Measurements from ENCODE around the gene NUDCD2. TPM values are rescaled to one million over a fixed set of nuclear protein-coding genes. Genes with fewer than 3 reads are reported as not detected.

NUDCD2 gene
- total and polyA plus RNA-seq, 11 donors: 1.6 to 17.1 (median 12.8) TPM

DNA sequence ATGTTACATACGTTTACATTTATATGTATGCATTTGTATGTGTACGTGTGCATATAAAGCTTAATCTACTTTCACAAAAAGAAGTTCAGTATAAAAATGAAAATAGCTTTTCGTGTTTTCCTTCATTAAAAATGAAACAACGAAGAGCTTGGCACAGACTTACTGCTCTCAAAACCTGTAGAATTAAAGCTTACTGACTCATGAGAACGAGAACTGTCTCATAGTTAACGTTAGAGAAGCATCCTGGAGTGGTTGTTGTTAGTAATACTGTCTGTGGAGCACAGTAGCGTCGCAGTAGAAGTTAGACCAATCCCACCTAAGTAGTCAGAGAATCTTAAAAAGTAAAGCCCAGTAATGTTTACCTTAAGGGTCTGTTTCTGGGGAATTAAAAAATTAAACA lies 46.8 kb upstream of the NUDCD2 start:
- peak overlapping the region in 11 of 12 donors; percentile 89 to 99 (median 96) for H3K27ac ChIP-seq
- intact Hi-C loops (cut with DNase I): loop anchor here in 1 of 10 donors (5.0 kb wide), 1 partner anchor 44 kb away; the partner anchor contains the start of genes HMMR and NUDCD2
- peaks cover 11 to 70% (median 48%) of the 10 kb centered on the region in 12 donors for H3K4me1 ChIP-seq
- H3K27me3 ChIP-seq: no peaks in the 10 kb centered on the region
- H3K9me3 ChIP-seq: no peaks in the 10 kb centered on the region
- no peak for DNase-seq
- peaks cover 0 to under 1% (median 0%) of the 10 kb centered on the region in 9 donors for H3K36me3 ChIP-seq
- ATAC-seq: no peak
- H3K4me3 ChIP-seq: peak overlapping the region; percentile 18 to 90 (median 77)
- TF ChIP-seq, protein P1, sequence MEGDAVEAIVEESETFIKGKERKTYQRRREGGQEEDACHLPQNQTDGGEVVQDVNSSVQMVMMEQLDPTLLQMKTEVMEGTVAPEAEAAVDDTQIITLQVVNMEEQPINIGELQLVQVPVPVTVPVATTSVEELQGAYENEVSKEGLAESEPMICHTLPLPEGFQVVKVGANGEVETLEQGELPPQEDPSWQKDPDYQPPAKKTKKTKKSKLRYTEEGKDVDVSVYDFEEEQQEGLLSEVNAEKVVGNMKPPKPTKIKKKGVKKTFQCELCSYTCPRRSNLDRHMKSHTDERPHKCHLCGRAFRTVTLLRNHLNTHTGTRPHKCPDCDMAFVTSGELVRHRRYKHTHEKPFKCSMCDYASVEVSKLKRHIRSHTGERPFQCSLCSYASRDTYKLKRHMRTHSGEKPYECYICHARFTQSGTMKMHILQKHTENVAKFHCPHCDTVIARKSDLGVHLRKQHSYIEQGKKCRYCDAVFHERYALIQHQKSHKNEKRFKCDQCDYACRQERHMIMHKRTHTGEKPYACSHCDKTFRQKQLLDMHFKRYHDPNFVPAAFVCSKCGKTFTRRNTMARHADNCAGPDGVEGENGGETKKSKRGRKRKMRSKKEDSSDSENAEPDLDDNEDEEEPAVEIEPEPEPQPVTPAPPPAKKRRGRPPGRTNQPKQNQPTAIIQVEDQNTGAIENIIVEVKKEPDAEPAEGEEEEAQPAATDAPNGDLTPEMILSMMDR (IDR thresholded peaks at IDR 0.05): no peak
- TF ChIP-seq POLR2A (IDR thresholded peaks at IDR 0.05): no peak
- WGBS, 4 donors: 2 to 4% (median 3%) methylated on average over 8 of the region's 8 CpGs

DNA sequence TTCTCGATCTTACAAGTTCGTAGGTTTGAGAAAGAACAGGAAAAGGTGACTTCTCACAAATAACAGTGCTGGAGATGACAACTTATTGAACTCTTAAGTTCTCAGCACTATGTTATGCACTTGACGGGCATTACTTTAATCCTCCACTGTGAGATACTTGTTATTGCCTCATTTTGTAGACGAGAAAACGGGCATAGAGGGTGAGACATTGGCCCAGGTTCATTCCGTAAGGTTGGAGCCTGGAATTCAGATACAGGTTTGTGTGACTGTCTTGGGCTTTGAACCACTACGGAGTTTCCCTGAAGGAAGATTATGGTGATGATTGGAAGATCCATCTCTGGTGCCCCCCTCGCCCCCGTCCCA lies 46.2 kb upstream of the NUDCD2 start:
- intact Hi-C loops (cut with DNase I): loop anchor here in 1 of 10 donors (5.0 kb wide), 1 partner anchor 44 kb away; the partner anchor contains the start of genes HMMR and NUDCD2
- 1% methylated on average over 9 of the region's 9 CpGs for WGBS, 4 donors
- peak overlapping the region; percentile 89 to 99 (median 96) for H3K27ac ChIP-seq

DNA sequence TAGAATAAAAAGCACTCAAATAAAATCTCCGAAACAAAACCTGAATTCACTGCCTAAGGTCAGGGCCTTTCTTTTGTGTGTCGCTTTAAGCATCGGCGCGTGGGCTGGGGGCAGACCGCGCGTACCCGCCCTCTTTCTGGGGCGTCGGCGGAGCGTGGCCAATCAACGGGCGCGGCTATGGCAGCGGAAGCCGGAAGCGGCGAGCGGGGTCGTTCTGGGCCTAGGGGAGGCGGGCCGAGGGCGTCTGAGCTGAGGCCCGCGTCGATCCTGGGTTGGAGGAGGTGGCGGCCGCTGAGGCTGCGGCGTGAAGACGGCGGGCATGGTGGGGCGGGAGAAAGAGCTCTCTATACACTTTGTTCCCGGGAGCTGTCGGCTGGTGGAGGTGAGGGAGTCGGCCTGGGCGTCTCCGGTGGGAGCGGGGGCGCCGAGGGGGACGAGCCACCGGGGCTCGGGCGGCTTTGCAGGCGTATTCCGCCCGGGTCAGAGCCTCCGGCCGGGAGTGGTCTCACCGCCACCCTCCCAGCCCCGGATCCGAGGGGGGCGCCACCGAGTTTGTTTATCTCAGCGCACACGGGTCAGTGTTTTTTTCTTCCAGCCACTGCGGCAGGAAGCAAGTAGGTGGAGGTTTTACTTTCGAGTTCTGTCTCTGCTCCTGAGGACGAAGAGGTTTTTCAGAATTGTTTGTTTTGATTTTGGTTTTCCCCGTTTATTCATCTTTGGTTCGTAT lies 45.6 kb upstream of the NUDCD2 start, which contains the start of gene MAT2B:
Gene MAT2B, plus strand, starts transcription at position 252 of the 727 bp plus-strand sequence. Its CDS starts 68 bp downstream, at position 320.
- Histone ChIP-seq H3K4me1 (peaks cover 11 to 61% (median 45%) of the 10 kb centered on the region in 12 donors), H3K36me3 (no peaks in the 10 kb centered on the region), H3K27ac (peak within 1 kb of the TSS; percentile 89 to 99 (median 96)), H3K4me3 (peak within 1 kb of the TSS; percentile 18 to 90 (median 77)), H3K9me3 (no peaks in the 10 kb centered on the region), H3K27me3 (no peaks in the 10 kb centered on the region)
- TF ChIP-seq POLR2A (IDR thresholded peaks at IDR 0.05): peak; percentile 14 to 90
- TF ChIP-seq, protein P1 (IDR thresholded peaks at IDR 0.05): peak; percentile 33 to 75 (median 55)
- WGBS, 4 donors: 0% methylated on average over 60 to 64 of the region's 64 CpGs
- ATAC-seq (peak; percentile 97 to 98 (median 98)), DNase-seq (peak; percentile 97 to 98 (median 97))
- intact Hi-C loops (cut with DNase I): loop anchor here in 4 of 10 donors (1.0 to 5.0 kb wide), 4 partner anchors 43 to 68 kb away; partner anchors contain the start of genes HMMR (in 3 of the 4), NUDCD2 (in 3 of the 4) and CCNG1 (in 1 of the 4)

More for the DNA sequence above, 46.2 kb upstream of the NUDCD2 start:
- H3K4me1 ChIP-seq: peaks cover 11 to 64% (median 47%) of the 10 kb centered on the region in 12 donors
- H3K4me3 ChIP-seq: peak overlapping the region; percentile 18 to 90 (median 77)
- H3K9me3 ChIP-seq: no peaks in the 10 kb centered on the region
- DNase-seq: no peak
- H3K36me3 ChIP-seq: no peaks in the 10 kb centered on the region
- H3K27me3 ChIP-seq: no peaks in the 10 kb centered on the region
- no peak for TF ChIP-seq POLR2A (IDR thresholded peaks at IDR 0.05)
- TF ChIP-seq, protein P1 (IDR thresholded peaks at IDR 0.05): no peak
- ATAC-seq: no peak

DNA sequence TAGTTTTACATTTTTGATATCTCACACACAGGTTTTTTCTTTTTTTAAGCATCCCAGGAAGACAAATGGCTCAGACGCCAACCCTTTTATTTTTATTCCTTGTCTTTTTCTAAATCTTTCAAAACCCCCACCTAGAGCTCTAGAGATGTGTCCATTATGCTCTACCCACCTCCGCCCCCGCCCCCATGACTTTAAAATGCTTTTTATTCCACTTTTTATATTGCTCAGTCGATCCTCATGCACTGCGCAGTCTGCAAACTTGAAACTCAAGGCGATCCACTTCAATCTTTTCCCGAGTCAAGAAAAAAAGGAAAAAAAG lies 45.1 kb upstream of the NUDCD2 start:
- Histone ChIP-seq H3K9me3 (no peaks in the 10 kb centered on the region), H3K36me3 (no peaks in the 10 kb centered on the region), H3K27ac (peak overlapping the region; percentile 89 to 99 (median 96)), H3K4me1 (peaks cover 9 to 55% (median 40%) of the 10 kb centered on the region in 12 donors), H3K4me3 (peak overlapping the region; percentile 4 to 90 (median 77)), H3K27me3 (no peaks in the 10 kb centered on the region)
- intact Hi-C loops (cut with DNase I): loop anchor here in 4 of 10 donors (1.0 to 5.0 kb wide), 4 partner anchors 43 to 68 kb away; partner anchors contain the start of genes HMMR (in 3 of the 4), NUDCD2 (in 3 of the 4) and CCNG1 (in 1 of the 4)
- TF ChIP-seq POLR2A (IDR thresholded peaks at IDR 0.05): no peak
- TF ChIP-seq, protein P1 (IDR thresholded peaks at IDR 0.05): no peak
- 1 to 3% (median 2%) methylated on average over 7 of the region's 7 CpGs for WGBS, 4 donors
- ATAC-seq (peak in 2 of 4 donors; percentile 1 to 2), DNase-seq (peak in 1 of 5 donors; percentile 24)
